Spleen (tissue), 11 donors: ENCODE measurements around the gene HELB. TPM values are rescaled to one million over a fixed set of nuclear protein-coding genes. Genes with fewer than 3 reads are reported as not detected.

ENCODE experiments used
- DNase-seq: peaks from one replicate; pipeline ENCODE4 v3.0.0-alpha.2; 2020
- H3K27ac ChIP-seq, 8 donors: fragments of 200-600 bp; sonication (generic) in 7 of 8; 1 replicate in 4 of 8; 2 replicates in 4 of 8; pipeline versions ENCODE4 v1.5.0 to v1.8.0; 2016 to 2021; ENCODE audit warnings: inconsistent platforms in 4 of 8, mild to moderate bottlenecking in 4 of 8, moderate library complexity in 1 of 8
- H3K27me3 ChIP-seq, 7 donors: fragments of 200-600 bp; sonication (generic) in 6 of 7; replicated peaks in 1 of 7; 1 replicate in 4 of 7; 2 replicates in 3 of 7; pipeline versions ENCODE4 v1.5.0 to v1.8.0; 2016 to 2021; ENCODE audit warnings: inconsistent platforms in 3 of 7, mild to moderate bottlenecking in 1 of 7
- H3K36me3 ChIP-seq, 6 donors: fragments of 200-600 bp; sonication (generic) in 5 of 6; 1 replicate in 4 of 6; 2 replicates in 2 of 6; pipeline versions ENCODE4 v1.5.0 to v1.8.0; 2016 to 2021; ENCODE audit warnings: inconsistent platforms in 2 of 6
- H3K4me1 ChIP-seq, 6 donors: fragments of 200-600 bp; sonication (generic) in 5 of 6; 1 replicate in 3 of 6; 2 replicates in 3 of 6; pipeline versions ENCODE4 v1.5.0 to v1.8.0; 2016 to 2021; ENCODE audit warnings: inconsistent platforms in 3 of 6
- H3K4me3 ChIP-seq, 8 donors: fragments of 200-600 bp; sonication (generic) in 7 of 8; 1 replicate in 4 of 8; 2 replicates in 4 of 8; pipeline versions ENCODE4 v1.5.0 to v1.8.0; 2016 to 2021; ENCODE audit warnings: inconsistent platforms in 4 of 8, mild to moderate bottlenecking in 4 of 8, moderate library complexity in 2 of 8
- H3K9me3 ChIP-seq, 8 donors: fragments of 200-600 bp; sonication (generic) in 7 of 8; 1 replicate in 4 of 8; 2 replicates in 4 of 8; pipeline versions ENCODE4 v1.5.0 to v1.8.0; 2016 to 2021; ENCODE audit warnings: inconsistent platforms in 4 of 8
- CTCF ChIP-seq, 11 experiments: fragments of 200-600 bp in 7 of 11; fragments of 450-650 bp in 4 of 11; sonication (generic) in 4 of 11; IDR thresholded peaks in 8 of 11; conservative IDR thresholded peaks in 3 of 11; 1 replicate in 7 of 11; 2 replicates in 4 of 11; pipeline versions ENCODE4 v1.4.0 to v1.8.0; 2016 to 2021; ENCODE audit warnings: antibody characterized with exemption in 11 of 11, inconsistent platforms in 4 of 11, mild to moderate bottlenecking in 1 of 11
- POLR2A ChIP-seq, 3 donors: fragments of 450-650 bp; IDR thresholded peaks; one replicate each; pipeline ENCODE4 v1.5.1; 2017; ENCODE audit warnings: antibody characterized with exemption in 3 of 3, mild to moderate bottlenecking in 1 of 3
- POLR2AphosphoS5 ChIP-seq, 3 donors: sonication (generic); formaldehyde crosslinking; IDR thresholded peaks; one replicate each; pipeline ENCODE4 v1.5.1; 2017; ENCODE audit warnings: antibody characterized with exemption in 3 of 3
- WGBS, 5 donors: extraction: QIAGEN DNeasy Blood & Tissue Kit in 3 of 5; methylation state at CpG; one replicate each; pipeline versions ENCODE4 v1.1.5 to v1.1.7; 2013 to 2018; 5-methylcytosine and 5-hydroxymethylcytosine counted together
- intact Hi-C: fragments of 100-400 bp; cut with DNase I; formaldehyde crosslinking; loops from one replicate; pipeline ENCODE4 v1.15.0; 2023; ENCODE audit warnings: low total_unique reads
- polyA plus RNA-seq, 3 donors: library from polyadenylated mRNA; stranded (reverse); fragments of 200-250 nt; gene quantifications; one replicate each; pipeline ENCODE4 v1.2.1, GENCODE V29; 2013
- total RNA-seq, 7 donors: library from RNA; depleted of rRNA in 3 of 7; stranded (reverse); fragments of >200 nt in 3 of 7; fragmentation: NEBNext Ultra II Directional in 4 of 7; extraction: Animal tissue kit (Norgen Biotek cat#: 25700) in 4 of 7; gene quantifications; one replicate each; pipeline versions ENCODE4 v1.1.0 to v1.2.1, GENCODE V29; 2016 to 2021
- donor health status: healthy with polysubstance abuse.
- donor health status: DM: no; HTN: no; CAD: no; lungs with moderate emphysema.
- donor health status: DM: no; HTN: no; CAD: no.
- donor health status: Bipolar disorder and iron deficiency.
- donor health status: healthy.
- donor health status: DM: no; HTN: no; CAD: no.
- donor health status: DM: yes; HTN: yes; CAD: no.

Gene HELB
- total and polyA plus RNA-seq, 10 donors, result 0.83 to 33.7 (median 18.2) TPM

GRCh38 chr12:66319266-66319954 is 17.1 kb downstream of the HELB start:
- H3K27ac ChIP-seq, result no peak overlapping the region
- WGBS, 5 donors, result 57 to 81% (median 62%) methylated on average over 4 of the region's 4 CpGs
- peaks cover 0 to 89% (median 35%) of the 10 kb centered on the region in 6 donors for H3K36me3 ChIP-seq
- intact Hi-C loops, result no loop called here
- H3K4me3 ChIP-seq, result no peak overlapping the region
- H3K9me3 ChIP-seq, result no peaks in the 10 kb centered on the region
- DNase-seq, result no peak
- peaks cover 0 to 16% (median under 1%) of the 10 kb centered on the region in 6 donors for H3K4me1 ChIP-seq
- TF ChIP-seq POLR2A (IDR thresholded peaks at IDR 0.05), result no peak
- no peak for TF ChIP-seq CTCF (IDR thresholded peaks at IDR 0.05 in 8 of 11, conservative IDR thresholded peaks at IDR 0.05 in 3 of 11)
- TF ChIP-seq POLR2AphosphoS5 (IDR thresholded peaks at IDR 0.05), result no peak
- no peaks in the 10 kb centered on the region for H3K27me3 ChIP-seq

GRCh38 chr12:66320996-66321395 is 18.7 kb downstream of the HELB start:
- no peak for DNase-seq
- peak overlapping the region in 1 of 8 donors; percentile 17 for H3K27ac ChIP-seq
- intact Hi-C loops, result no loop called here
- TF ChIP-seq POLR2AphosphoS5 (IDR thresholded peaks at IDR 0.05), result no peak
- no peak for TF ChIP-seq POLR2A (IDR thresholded peaks at IDR 0.05)
- TF ChIP-seq CTCF (IDR thresholded peaks at IDR 0.05 in 8 of 11, conservative IDR thresholded peaks at IDR 0.05 in 3 of 11), result no peak
- H3K4me3 ChIP-seq, result no peak overlapping the region
- 91 to 99% (median 97%) methylated on average over 3 of the region's 3 CpGs for WGBS, 5 donors
- H3K27me3 ChIP-seq, result no peaks in the 10 kb centered on the region
- peaks cover 0 to 9% (median 0%) of the 10 kb centered on the region in 6 donors for H3K4me1 ChIP-seq
- H3K9me3 ChIP-seq, result no peaks in the 10 kb centered on the region
- peaks cover 0 to 95% (median 42%) of the 10 kb centered on the region in 6 donors for H3K36me3 ChIP-seq

GRCh38 chr12:66321435-66321834 is 19.1 kb downstream of the HELB start:
- TF ChIP-seq CTCF (IDR thresholded peaks at IDR 0.05 in 8 of 11, conservative IDR thresholded peaks at IDR 0.05 in 3 of 11) (no peak), POLR2AphosphoS5 (IDR thresholded peaks at IDR 0.05) (no peak), POLR2A (IDR thresholded peaks at IDR 0.05) (no peak)
- Histone ChIP-seq H3K4me3 (no peak overlapping the region), H3K4me1 (peaks cover 0 to 9% (median 0%) of the 10 kb centered on the region in 6 donors), H3K27me3 (no peaks in the 10 kb centered on the region), H3K27ac (peak overlapping the region in 1 of 8 donors; percentile 17), H3K36me3 (peaks cover 0 to 95% (median 44%) of the 10 kb centered on the region in 6 donors), H3K9me3 (no peaks in the 10 kb centered on the region)
- intact Hi-C loops, result no loop called here
- no peak for DNase-seq

GRCh38 chr12:66323017-66323416 is 20.7 kb downstream of the HELB start:
- TF ChIP-seq CTCF (IDR thresholded peaks at IDR 0.05 in 8 of 11, conservative IDR thresholded peaks at IDR 0.05 in 3 of 11) (no peak), POLR2AphosphoS5 (IDR thresholded peaks at IDR 0.05) (no peak), POLR2A (IDR thresholded peaks at IDR 0.05) (no peak)
- no peak overlapping the region for H3K27ac ChIP-seq
- H3K9me3 ChIP-seq, result no peaks in the 10 kb centered on the region
- peaks cover 0 to 98% (median 42%) of the 10 kb centered on the region in 6 donors for H3K36me3 ChIP-seq
- intact Hi-C loops, result no loop called here
- DNase-seq, result no peak
- WGBS, 5 donors, result 88 to 100% (median 95%) methylated on average over 1 of the region's 1 CpG
- peaks cover 0 to 6% (median 0%) of the 10 kb centered on the region in 6 donors for H3K4me1 ChIP-seq
- no peak overlapping the region for H3K4me3 ChIP-seq
- H3K27me3 ChIP-seq, result no peaks in the 10 kb centered on the region
